ENCODE data around the gene CHST4. TPM values are rescaled to one million over a fixed set of nuclear protein-coding genes. Genes with fewer than 3 reads are reported as not detected.
A peak's percentile ranks its signal among the peaks of the same experiment; 100 is the strongest.

The CHST4 gene
- total and polyA plus RNA-seq, 2 of the 4 experiments (the other 2 are of a cell fraction): not detected

GRCh38 chr16:71476457-71477124 is 49.6 kb upstream of the CHST4 start:
- H2AFZ ChIP-seq (replicated peaks; ENCODE audit: low read length, poor library complexity): no peak overlapping the region
- peak overlapping the region; percentile 31 for H2BK5ac ChIP-seq (ENCODE audit: low read depth, low read length, poor library complexity, severe bottlenecking)
- H3K4me2 ChIP-seq (ENCODE audit: low read depth, low read length): no peak overlapping the region
- H3K79me1 ChIP-seq (ENCODE audit: low read depth in 1 of 2, low read length in 2 of 2): no peaks in the 10 kb centered on the region; a peak in 1 of 4 replicates
- WGBS, 2 experiments (ENCODE audit: extremely low coverage in 2 of 2, insufficient read length in 1 of 2): no CpG with 5 or more reads among the region's 4 CpGs
- H4K5ac ChIP-seq (ENCODE audit: low read depth, low read length): no peak overlapping the region
- H3K18ac ChIP-seq (ENCODE audit: low read depth, low read length): no peak overlapping the region
- no peaks in the 10 kb centered on the region for H3K27me3 ChIP-seq (ENCODE audit: control insufficient read depth, insufficient read depth, low read length)
- H2BK15ac ChIP-seq (ENCODE audit: low read depth, low read length): 0 out of 3 replicates have a peak overlapping the region, but pooled peaks have one; percentile 88
- H3K4ac ChIP-seq (ENCODE audit: low read depth, low read length): no peak overlapping the region
- H3K4me1 ChIP-seq (ENCODE audit: control insufficient read depth, insufficient read depth, low read length): peaks cover 3% of the 10 kb centered on the region; the same call in 1 of the 2 replicates
- no peak overlapping the region for H3K14ac ChIP-seq (replicated peaks; ENCODE audit: low read depth, low read length)
- no peak overlapping the region; the same call in 1 of the 2 replicates for H2BK120ac ChIP-seq (ENCODE audit: low read depth, low read length)
- H3K9ac ChIP-seq (ENCODE audit: low read depth, low read length): no peak overlapping the region
- peaks cover 5% of the 10 kb centered on the region for H3K9me3 ChIP-seq (ENCODE audit: control insufficient read depth, insufficient read depth, low read length)
- ChIA-PET POLR2A (ENCODE audit: unreplicated experiment) (no interaction called here), CTCF (no interaction called here)
- ATAC-seq (ENCODE audit: low read depth) (no peak), DNase-seq (no peak)
- H3K56ac ChIP-seq (ENCODE audit: extremely low read depth, insufficient read depth, low read length): no peak overlapping the region
- in situ Hi-C loops (cut with MboI; ENCODE audit: low sequenced_read_pairs) (loop anchor here (25.0 kb wide), 1 partner anchor 689 kb away; no protein-coding TSS in a partner anchor), dilution Hi-C loops (cut with HindIII; ENCODE audit: low sequenced_read_pairs, unreplicated experiment) (no loop called here), intact Hi-C loops (cut with micrococcal nuclease) (no loop called here)
- no peak overlapping the region for H3K27ac ChIP-seq (ENCODE audit: insufficient read depth, low read length)
- no TSS peak for BruUV-seq (replicated peaks)
- no peak for TF ChIP-seq RCOR1 (IDR thresholded peaks at IDR 0.05; ENCODE audit: insufficient replicate concordance, low read length)
- TF ChIP-seq NFE2L2 (IDR thresholded peaks at IDR 0.05; ENCODE audit: low read depth, low read length): no peak
- no peak for TF ChIP-seq MXI1 (IDR thresholded peaks at IDR 0.05; ENCODE audit: borderline replicate concordance, low read depth, low read length)
- no peak for TF ChIP-seq BHLHE40 (IDR thresholded peaks at IDR 0.05; ENCODE audit: low read depth, low read length)
- no peak for TF ChIP-seq CHD1 (IDR thresholded peaks at IDR 0.05; ENCODE audit: low read depth, low read length)
- TF ChIP-seq MAZ (IDR thresholded peaks at IDR 0.05; ENCODE audit: borderline replicate concordance, low read depth, low read length): no peak
- no peak for TF ChIP-seq CTCF (conservative IDR thresholded peaks at IDR 0.05; ENCODE audit: low read depth, low read length)
- TF ChIP-seq ELK1 (IDR thresholded peaks at IDR 0.05; ENCODE audit: borderline replicate concordance, low read depth, low read length): no peak
- no peak for TF ChIP-seq POLR2A (IDR thresholded peaks at IDR 0.05; ENCODE audit: low read depth, low read length)
- no peak for TF ChIP-seq SMC3 (IDR thresholded peaks at IDR 0.05; ENCODE audit: low read depth, low read length)
- TF ChIP-seq FOS (IDR thresholded peaks at IDR 0.05; ENCODE audit: low read depth, low read length): no peak
- no peak for TF ChIP-seq CEBPB (IDR thresholded peaks at IDR 0.05; ENCODE audit: low read depth, low read length)
- no peak overlapping the region for H4K8ac ChIP-seq (ENCODE audit: low read depth in 2 of 2, low read length in 2 of 2)
- H3K23ac ChIP-seq (ENCODE audit: low read depth, low read length): no peak overlapping the region
- H3K36me3 ChIP-seq (ENCODE audit: control insufficient read depth, insufficient read depth, low read length): peaks cover 18% of the 10 kb centered on the region
- H2BK20ac ChIP-seq (ENCODE audit: low read depth, low read length): peak overlapping the region; percentile 68; the same call in 1 of the 2 replicates
- H4K20me1 ChIP-seq (ENCODE audit: insufficient read depth, low read length): no peaks in the 10 kb centered on the region
- no peaks in the 10 kb centered on the region for H3K9me1 ChIP-seq (ENCODE audit: insufficient read depth, low read length)
- H2AK9ac ChIP-seq (replicated peaks; ENCODE audit: low read depth, low read length, poor library complexity): no peak overlapping the region
- no peak overlapping the region for H3K4me3 ChIP-seq (ENCODE audit: insufficient read depth, low read depth, low read length)
- H2AK5ac ChIP-seq (ENCODE audit: low read depth, low read length): peak overlapping the region; percentile 27; the same call in 1 of the 2 replicates
- H4K91ac ChIP-seq (ENCODE audit: insufficient read depth, low read depth, low read length): no peak overlapping the region

All from IMR-90 (cell line).